ENCODE measurements around the gene CCDC178. TPM values are rescaled to one million over a fixed set of nuclear protein-coding genes. Genes with fewer than 3 reads are reported as not detected.
"Not testable (repeated sequence)": the region's sequence is repeated elsewhere in the genome, so short reads cannot be mapped to it uniquely, and the experiment has no call there.

The CCDC178 gene
- total and polyA plus RNA-seq, 2 donors (not counting 1 experiment from before 2014, with no cell fraction given), result 0.17 TPM; not detected in 1

GRCh38 chr18:33181016-33181415 is 259.5 kb downstream of the CCDC178 start:
- H3K36me3 ChIP-seq (ENCODE audit: control insufficient read depth, insufficient read depth, low read length), result no peaks in the 10 kb centered on the region
- no peaks in the 10 kb centered on the region for H3K27me3 ChIP-seq (ENCODE audit: control insufficient read depth, insufficient read depth, low read length)
- no peaks in the 10 kb centered on the region for H3K9me3 ChIP-seq (ENCODE audit: control insufficient read depth, insufficient read depth, low read depth, low read length)
- H3K4me2 ChIP-seq (ENCODE audit: extremely low read depth, insufficient read depth, low read length), result no peak overlapping the region
- H3K4me3 ChIP-seq (replicated peaks in 1 of 4; ENCODE audit: control extremely low read depth in 1 of 4, insufficient read depth in 1 of 4, low read depth in 3 of 4, low read length in 4 of 4), result no peak overlapping the region
- H2AFZ ChIP-seq (ENCODE audit: low read length), result no peak overlapping the region
- no peak overlapping the region for H3K27ac ChIP-seq (ENCODE audit: insufficient read depth, low read length)
- H3K79me2 ChIP-seq (ENCODE audit: control insufficient read depth, insufficient read depth, low read length), result no peaks in the 10 kb centered on the region
- no peak overlapping the region for H3K9ac ChIP-seq (ENCODE audit: insufficient read depth, low read length)
- no peaks in the 10 kb centered on the region for H4K20me1 ChIP-seq (ENCODE audit: control insufficient read depth, extremely low read depth, insufficient read depth, low read length)
- TF ChIP-seq CTCF (conservative IDR thresholded peaks at IDR 0.05 in 1 of 2, IDR thresholded peaks at IDR 0.05 in 1 of 2; ENCODE audit: low read depth in 1 of 2, low read length in 2 of 2) (no peak), EZH2 (IDR thresholded peaks at IDR 0.05; ENCODE audit: low read length, missing control alignments) (no peak)
- DNase-seq (ENCODE audit: low read depth in 2 of 2), result peak in 1 of 2 donors; percentile 5
- no peaks in the 10 kb centered on the region for H3K4me1 ChIP-seq (ENCODE audit: control insufficient read depth, extremely low read depth, insufficient read depth, low read length)

DNA sequence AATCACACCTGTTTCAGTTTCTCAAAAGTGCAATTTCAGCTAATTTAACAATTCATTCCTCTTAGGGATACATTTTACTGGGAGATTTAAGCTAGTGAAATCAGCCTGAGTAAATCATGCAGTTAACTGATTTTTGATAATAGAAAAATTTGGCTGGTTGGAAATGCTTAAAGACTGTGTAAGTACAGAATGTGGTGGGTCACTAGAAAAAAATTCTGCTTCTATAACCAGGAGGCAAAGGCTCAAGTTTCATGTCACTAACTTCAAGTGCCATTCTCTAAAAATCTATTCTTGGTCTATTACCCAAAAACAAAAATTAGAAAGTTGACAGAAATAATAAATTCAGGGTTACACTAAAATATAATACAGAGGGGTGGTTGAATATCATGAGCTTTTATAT is 271.3 kb downstream of the CCDC178 start:
- DNase-seq (ENCODE audit: low read depth in 2 of 2), result no peak
- Histone ChIP-seq H3K79me2 (ENCODE audit: control insufficient read depth, insufficient read depth, low read length) (no peaks in the 10 kb centered on the region), H2AFZ (ENCODE audit: low read length) (no peak overlapping the region), H3K4me1 (ENCODE audit: control insufficient read depth, extremely low read depth, insufficient read depth, low read length) (no peaks in the 10 kb centered on the region), H3K4me3 (replicated peaks in 1 of 4; ENCODE audit: control extremely low read depth in 1 of 4, insufficient read depth in 1 of 4, low read depth in 3 of 4, low read length in 4 of 4) (no peak overlapping the region), H3K9me3 (ENCODE audit: control insufficient read depth, insufficient read depth, low read depth, low read length) (no peaks in the 10 kb centered on the region), H4K20me1 (ENCODE audit: control insufficient read depth, extremely low read depth, insufficient read depth, low read length) (no peaks in the 10 kb centered on the region), H3K4me2 (ENCODE audit: extremely low read depth, insufficient read depth, low read length) (no peak overlapping the region), H3K9ac (ENCODE audit: insufficient read depth, low read length) (no peak overlapping the region), H3K27ac (ENCODE audit: insufficient read depth, low read length) (no peak overlapping the region), H3K36me3 (ENCODE audit: control insufficient read depth, insufficient read depth, low read length) (no peaks in the 10 kb centered on the region), H3K27me3 (ENCODE audit: control insufficient read depth, insufficient read depth, low read length) (no peaks in the 10 kb centered on the region)
- TF ChIP-seq EZH2 (IDR thresholded peaks at IDR 0.05; ENCODE audit: low read length, missing control alignments) (no peak), CTCF (conservative IDR thresholded peaks at IDR 0.05 in 1 of 2, IDR thresholded peaks at IDR 0.05 in 1 of 2; ENCODE audit: low read depth in 1 of 2, low read length in 2 of 2) (no peak)

GRCh38 chr18:33164121-33164520 is 276.4 kb downstream of the CCDC178 start:
- not testable (repeated sequence) for H3K4me3 ChIP-seq (replicated peaks in 1 of 4; ENCODE audit: control extremely low read depth in 1 of 4, insufficient read depth in 1 of 4, low read depth in 3 of 4, low read length in 4 of 4); H3K4me2 ChIP-seq (ENCODE audit: extremely low read depth, insufficient read depth, low read length); H3K36me3 ChIP-seq (ENCODE audit: control insufficient read depth, insufficient read depth, low read length); H3K27ac ChIP-seq (ENCODE audit: insufficient read depth, low read length); H4K20me1 ChIP-seq (ENCODE audit: control insufficient read depth, extremely low read depth, insufficient read depth, low read length); DNase-seq (ENCODE audit: low read depth in 2 of 2); H3K4me1 ChIP-seq (ENCODE audit: control insufficient read depth, extremely low read depth, insufficient read depth, low read length); H3K79me2 ChIP-seq (ENCODE audit: control insufficient read depth, insufficient read depth, low read length); H3K9me3 ChIP-seq (ENCODE audit: control insufficient read depth, insufficient read depth, low read depth, low read length); H3K27me3 ChIP-seq (ENCODE audit: control insufficient read depth, insufficient read depth, low read length); H3K9ac ChIP-seq (ENCODE audit: insufficient read depth, low read length); H2AFZ ChIP-seq (ENCODE audit: low read length)
